NCI-H1092 (cell line): ENCODE data around the gene EXOSC2.

Experiments used
- DNase-seq: peaks from one replicate; lab custom pipeline; 2025; lab: John Stamatoyannopoulos, UW

EXOSC2 gene

GRCh38 chr9:130739081-130739480 lies 45.5 kb downstream of the EXOSC2 start:
- DNase-seq, result no peak

- DNase-seq, result no peak
These were observed 46.8 kb downstream of the EXOSC2 start for GRCh38 chr9:130740218-130741023.

- DNase-seq, result no peak
These were observed 47.4 kb downstream of the EXOSC2 start for GRCh38 chr9:130741024-130741305.

DNA sequence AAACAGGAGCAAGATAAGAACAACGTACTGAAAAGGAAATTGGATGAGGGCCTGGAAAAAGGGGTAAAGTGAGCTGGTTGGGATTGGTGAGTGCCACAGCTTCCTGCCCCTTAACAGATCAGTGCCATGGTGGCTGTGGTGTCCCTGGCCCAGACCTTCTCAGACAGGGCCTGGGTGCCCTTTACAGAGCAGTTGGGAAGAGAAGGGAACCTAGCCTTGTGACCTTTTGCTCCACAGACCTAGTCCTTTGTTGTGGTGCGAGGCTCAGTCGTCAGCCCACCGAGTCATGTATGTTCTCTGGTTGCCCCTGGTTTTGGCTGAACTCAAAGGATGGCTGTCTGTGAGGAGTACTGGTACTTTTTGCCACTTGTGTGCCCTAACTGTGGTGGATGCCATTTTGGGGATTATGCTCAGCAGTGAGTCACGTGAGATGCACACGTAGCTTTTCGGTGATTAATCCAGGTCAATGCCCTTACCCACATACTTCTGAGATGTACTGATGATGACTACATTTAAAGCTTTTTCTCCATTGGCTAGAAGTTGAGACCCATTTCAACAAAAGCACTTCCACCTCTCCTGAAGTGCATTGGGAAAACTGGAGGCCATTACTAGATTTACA lies 48.4 kb downstream of the EXOSC2 start:
- no peak for DNase-seq

- no peak for DNase-seq
These were observed 50.1 kb downstream of the EXOSC2 start for GRCh38 chr9:130743656-130744055.

- DNase-seq, result no peak
These were observed 51.7 kb downstream of the EXOSC2 start for GRCh38 chr9:130745210-130745800.

- DNase-seq, result no peak
These were observed 52.2 kb downstream of the EXOSC2 start for GRCh38 chr9:130745829-130746228.

DNA sequence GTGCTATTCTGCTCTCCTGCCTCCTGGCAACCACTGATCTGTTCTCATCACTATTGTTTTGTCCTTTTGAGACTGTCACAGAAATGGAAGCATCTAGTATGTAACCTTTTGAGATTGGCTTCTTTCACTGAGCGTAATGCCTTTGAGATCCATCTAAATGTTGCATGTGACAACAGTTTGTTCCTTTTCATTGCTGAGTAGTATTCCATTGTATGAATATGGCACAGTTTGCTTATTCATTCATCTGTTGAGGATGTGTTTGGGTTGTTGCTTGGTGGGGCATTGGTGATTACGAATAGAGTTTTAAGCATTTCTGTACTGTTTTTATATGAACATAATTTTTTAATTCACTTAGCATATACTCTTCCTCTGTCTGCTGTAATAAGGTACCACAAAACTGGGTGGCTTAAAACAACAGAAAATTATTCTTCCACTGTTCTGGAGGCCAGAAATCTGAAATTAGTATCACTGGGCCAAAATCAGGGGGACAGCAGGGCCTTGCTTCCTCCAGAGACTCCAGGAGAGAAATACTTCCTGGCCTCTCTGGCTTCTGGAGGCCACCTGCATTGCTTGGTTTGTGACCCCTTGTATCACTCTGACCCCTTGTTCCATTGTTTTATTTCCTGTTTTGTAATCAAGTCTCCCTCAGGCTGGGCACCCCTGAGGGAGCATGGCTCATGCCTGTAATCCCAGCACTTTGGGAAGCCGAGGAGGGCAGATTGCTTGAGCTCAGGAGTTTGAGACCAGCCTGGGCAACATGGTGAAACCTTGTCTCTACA lies 53.0 kb downstream of the EXOSC2 start:
- no peak for DNase-seq

DNA sequence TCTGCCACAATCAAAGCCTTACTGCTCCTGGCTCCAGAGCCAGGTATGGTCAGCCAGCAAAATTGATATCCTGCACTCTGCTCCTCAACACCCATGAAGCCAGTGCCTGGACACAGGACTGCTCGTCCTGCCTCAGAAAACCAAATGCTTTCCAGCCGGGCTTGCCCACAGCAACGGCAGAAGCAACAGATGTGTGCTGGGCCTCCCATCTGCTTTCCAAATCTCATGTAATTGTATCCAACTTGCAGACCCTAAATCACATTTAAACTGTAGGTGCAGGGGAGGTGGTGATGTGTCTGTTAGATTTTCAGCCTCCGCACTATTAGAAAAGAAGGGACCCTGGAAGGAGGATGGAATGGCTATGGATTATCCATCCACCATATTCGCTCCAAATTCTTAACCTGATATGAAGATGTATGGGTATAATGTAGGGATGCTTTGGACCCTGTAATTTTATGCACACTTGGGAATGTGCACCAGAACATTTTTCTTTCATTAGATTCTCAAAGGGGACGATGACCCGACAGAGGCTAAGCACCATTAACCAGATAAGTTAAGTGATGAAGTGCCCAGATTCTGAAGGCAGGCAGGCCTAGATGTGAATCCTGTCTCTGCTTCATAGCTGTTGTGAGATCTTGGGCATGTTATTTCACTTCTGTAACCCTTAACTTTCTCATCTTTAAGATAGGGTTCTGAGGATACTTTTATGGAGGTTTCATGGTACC lies 58.2 kb downstream of the EXOSC2 start:
- no peak for DNase-seq
